ENCODE results near the gene GTF2E1.

Gene GTF2E1

GRCh38 chr3:120798346-120798745 lies 55.8 kb downstream of the GTF2E1 start:
- no peak for DNase-seq (ENCODE audit: low spot score)

- no peak for DNase-seq (ENCODE audit: low spot score)
Measured at GRCh38 chr3:120800625-120801024, 58.1 kb downstream of the GTF2E1 start.

GRCh38 chr3:120801484-120801883 lies 58.9 kb downstream of the GTF2E1 start:
- DNase-seq (ENCODE audit: low spot score), result no peak

- DNase-seq (ENCODE audit: low spot score), result no peak
Measured at GRCh38 chr3:120802916-120803315, 60.4 kb downstream of the GTF2E1 start.

- DNase-seq (ENCODE audit: low spot score), result no peak
Measured at GRCh38 chr3:120816728-120817127, 74.2 kb downstream of the GTF2E1 start.

GRCh38 chr3:120820748-120821147 lies 78.2 kb downstream of the GTF2E1 start:
- no peak for DNase-seq (ENCODE audit: low spot score)

GRCh38 chr3:120821426-120821825 lies 78.9 kb downstream of the GTF2E1 start:
- DNase-seq (ENCODE audit: low spot score), result no peak

DNA sequence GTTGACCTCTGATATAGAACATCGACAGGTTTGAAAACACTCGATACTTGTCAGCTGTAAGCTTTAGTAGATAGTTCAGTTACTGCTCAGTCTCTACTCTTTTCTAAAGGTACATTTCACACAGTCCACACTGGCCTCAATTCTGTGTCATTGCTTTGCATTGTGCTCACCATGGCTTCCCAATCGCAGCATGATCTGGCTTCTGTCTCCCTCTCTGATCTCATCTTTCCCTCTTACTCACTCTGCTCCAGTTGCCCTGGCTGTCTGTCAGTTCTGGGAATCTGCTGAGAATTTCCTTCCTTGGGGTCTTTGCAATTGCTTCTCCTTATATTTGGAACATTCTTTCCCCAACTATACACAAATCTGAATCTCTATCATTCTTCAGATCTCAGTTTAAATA lies 80.6 kb downstream of the GTF2E1 start:
- no peak for DNase-seq (ENCODE audit: low spot score)

DNA sequence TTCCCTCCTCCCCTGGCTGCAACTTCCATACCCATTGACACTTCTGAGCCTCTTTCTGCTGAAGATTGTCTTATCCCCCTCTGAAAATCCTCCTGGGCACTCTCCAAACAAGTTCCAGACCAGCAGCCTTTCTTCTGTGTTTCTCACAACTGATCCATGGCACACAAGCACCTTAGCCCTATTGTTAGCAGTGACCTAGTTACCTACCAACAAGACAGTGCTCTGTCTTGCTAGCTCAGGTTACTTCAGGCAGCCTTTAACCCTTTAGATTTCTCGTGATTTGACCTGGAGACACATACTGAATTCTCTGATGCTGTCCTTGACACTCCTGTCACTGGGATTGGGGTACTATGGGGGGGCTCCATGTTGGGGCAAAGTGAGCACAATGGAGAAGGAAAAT lies 82.1 kb downstream of the GTF2E1 start:
- DNase-seq (ENCODE audit: low spot score), result no peak

- DNase-seq (ENCODE audit: low spot score), result no peak
Measured at GRCh38 chr3:120828796-120829195, 86.3 kb downstream of the GTF2E1 start.

DNA sequence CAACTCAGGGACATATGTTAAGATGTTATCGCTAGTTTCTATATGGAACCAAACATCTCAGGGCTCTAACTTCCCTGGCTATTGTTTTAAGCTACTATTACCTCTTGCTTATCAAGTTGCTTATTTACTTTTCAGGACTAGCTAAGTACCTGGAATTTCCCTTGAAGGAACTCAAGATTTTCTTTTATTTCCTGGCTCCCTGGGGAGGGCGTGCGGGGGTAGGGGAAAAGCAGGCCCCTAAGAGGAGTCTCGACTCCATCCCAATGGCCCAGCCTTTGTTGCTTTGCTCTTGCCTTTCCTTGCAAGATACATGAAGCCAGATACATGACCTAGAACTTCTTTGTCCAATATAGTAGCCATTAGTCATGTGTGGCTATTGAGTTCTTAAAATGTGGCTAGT lies 88.5 kb downstream of the GTF2E1 start:
- no peak for DNase-seq (ENCODE audit: low spot score)

Data from activated CD4-positive, alpha-beta T cell treated with anti-CD3 and anti-CD28 coated beads, Interleukin-2, Interleukin-4, amounts not matched to agents 100 ng/mL and 50 ng/mL, durations not matched to agents 16 hours and 8 hours (primary cell).